Cardiac fibroblast (primary cell): ENCODE measurements around the gene LEMD3.
A peak's percentile ranks its signal among the peaks of the same experiment; 100 is the strongest.

Source experiments
- DNase-seq, 2 donors: peaks; one replicate each; pipeline versions ENCODE4 v3.0.0 to v3.0.0-alpha.2; 2010; ENCODE audit warnings: low read depth in 2 of 2
- H3K4me3 ChIP-seq, 2 donors: replicated peaks in 1 of 2; 1 replicate in 1 of 2; 2 replicates in 1 of 2; pipeline ENCODE4 v1.5.1; 2011; ENCODE audit warnings: low read depth in 2 of 2, low read length in 2 of 2, mild to moderate bottlenecking in 2 of 2, moderate library complexity in 1 of 2
- TF ChIP-seq, protein P1 (sequence below): IDR thresholded peaks from one replicate; pipeline ENCODE4 v1.5.1; 2011; ENCODE audit warnings: low read depth, mild to moderate bottlenecking, low read length, inconsistent platforms

The LEMD3 gene

DNA sequence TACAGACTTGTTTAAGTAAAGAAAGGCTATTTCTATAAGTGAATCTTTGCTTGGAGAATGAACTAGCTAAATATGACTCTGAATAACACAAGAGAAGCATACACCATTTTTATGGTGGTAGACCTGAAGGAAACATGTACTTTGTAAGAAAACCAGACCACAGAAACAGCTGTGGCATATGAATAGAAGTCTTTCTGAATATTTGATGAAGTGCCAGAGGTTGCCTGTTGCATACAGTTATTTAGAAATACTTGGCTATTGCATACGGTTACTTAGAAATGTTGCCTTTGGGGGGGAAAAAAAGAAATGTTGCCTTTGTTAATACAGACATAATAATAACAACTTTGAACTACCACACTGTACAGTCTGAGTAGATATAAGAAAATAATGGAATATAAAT, 16.8 kb upstream of the LEMD3 start:
- DNase-seq = peak; percentile 40 to 48
- TF ChIP-seq, protein P1, sequence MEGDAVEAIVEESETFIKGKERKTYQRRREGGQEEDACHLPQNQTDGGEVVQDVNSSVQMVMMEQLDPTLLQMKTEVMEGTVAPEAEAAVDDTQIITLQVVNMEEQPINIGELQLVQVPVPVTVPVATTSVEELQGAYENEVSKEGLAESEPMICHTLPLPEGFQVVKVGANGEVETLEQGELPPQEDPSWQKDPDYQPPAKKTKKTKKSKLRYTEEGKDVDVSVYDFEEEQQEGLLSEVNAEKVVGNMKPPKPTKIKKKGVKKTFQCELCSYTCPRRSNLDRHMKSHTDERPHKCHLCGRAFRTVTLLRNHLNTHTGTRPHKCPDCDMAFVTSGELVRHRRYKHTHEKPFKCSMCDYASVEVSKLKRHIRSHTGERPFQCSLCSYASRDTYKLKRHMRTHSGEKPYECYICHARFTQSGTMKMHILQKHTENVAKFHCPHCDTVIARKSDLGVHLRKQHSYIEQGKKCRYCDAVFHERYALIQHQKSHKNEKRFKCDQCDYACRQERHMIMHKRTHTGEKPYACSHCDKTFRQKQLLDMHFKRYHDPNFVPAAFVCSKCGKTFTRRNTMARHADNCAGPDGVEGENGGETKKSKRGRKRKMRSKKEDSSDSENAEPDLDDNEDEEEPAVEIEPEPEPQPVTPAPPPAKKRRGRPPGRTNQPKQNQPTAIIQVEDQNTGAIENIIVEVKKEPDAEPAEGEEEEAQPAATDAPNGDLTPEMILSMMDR = no peak
- H3K4me3 ChIP-seq = no peak overlapping the region

DNA sequence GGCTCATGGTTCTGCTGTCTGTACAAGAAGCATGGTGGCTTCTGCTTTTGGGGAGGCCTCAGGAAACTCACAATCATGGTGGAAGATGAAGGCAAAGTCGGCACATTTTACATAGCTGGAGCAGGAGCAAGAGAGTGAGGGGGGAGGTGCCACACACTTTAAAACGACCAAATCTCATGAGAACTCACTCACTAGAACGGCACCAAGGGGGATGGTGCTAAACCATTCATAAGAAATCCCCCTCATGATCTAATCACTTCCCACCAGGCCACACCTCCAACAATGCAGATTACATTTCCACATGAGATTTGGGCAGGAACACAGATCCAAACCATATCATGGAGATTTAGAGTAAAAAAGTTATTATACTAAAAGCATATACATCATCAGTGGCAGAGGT, 13.6 kb upstream of the LEMD3 start:
- no peak for DNase-seq
- TF ChIP-seq, protein P1 = no peak
- no peak overlapping the region for H3K4me3 ChIP-seq

DNA sequence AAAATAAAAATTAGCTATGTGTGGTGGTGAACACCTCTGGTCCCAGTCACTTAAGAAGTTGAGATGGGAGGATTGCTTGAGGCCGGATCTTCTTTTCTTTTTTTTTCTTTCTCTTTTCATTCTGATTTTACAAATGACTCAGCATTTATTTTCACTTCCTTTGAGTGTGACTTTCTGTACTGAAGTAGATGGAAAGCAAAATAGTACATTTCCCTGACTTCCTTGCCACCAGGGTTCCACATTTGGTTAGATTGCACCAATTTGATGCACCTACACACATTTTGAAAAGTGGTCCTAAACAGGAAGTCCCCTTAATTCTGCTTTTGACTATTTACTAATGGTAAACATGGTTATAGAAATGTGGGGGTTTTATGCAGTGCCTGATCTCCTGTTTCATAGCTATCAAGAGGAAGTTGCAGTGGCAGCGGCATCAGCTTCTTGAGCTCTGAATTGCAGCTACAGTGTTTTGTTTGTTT, 13.0 kb upstream of the LEMD3 start:
- peak; percentile 19 to 36 for DNase-seq

DNA sequence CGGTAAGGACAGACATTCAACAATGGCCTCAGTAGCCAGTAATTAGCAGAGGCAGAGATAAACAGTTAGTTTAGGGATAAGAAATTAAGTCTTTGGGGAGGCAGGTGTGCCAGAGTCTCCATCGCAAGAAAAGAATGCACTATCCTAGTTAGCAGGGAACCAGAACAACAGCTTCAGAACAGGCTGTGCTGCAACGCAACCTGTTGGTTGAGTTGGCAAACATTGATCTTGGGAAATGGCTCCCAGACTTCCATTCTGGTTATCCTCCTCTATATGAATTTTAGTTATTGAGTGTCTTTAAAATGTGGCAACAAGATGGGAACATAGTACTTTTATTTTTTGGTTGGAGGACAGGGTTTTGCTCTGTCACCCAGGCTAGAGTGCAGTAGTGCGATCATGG, 12.3 kb upstream of the LEMD3 start:
- H3K4me3 ChIP-seq = no peak overlapping the region
- no peak for DNase-seq
- TF ChIP-seq, protein P1 = no peak

More for the DNA sequence above, 13.0 kb upstream of the LEMD3 start:
- TF ChIP-seq, protein P1 = no peak
- no peak overlapping the region for H3K4me3 ChIP-seq

DNA sequence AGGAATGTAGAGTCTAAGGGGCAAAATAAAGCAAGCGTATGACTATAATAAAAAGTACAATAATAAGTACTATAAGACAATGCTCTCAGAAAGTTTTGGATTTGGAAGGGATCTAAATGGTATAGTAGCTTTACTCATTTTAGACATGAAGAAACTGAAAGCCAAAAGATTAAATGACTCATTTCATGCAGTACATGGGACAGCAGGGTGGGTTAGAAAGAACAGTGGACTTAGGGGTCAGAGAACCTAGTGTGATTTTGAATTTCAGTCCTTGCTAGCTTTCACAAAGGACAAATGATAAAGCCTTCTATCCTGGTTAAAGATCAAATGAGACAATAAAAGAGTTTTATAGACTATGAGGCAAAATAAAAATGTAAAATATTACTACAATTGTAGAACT, 6.8 kb upstream of the LEMD3 start:
- H3K4me3 ChIP-seq = no peak overlapping the region
- DNase-seq = no peak
- TF ChIP-seq, protein P1 = no peak

DNA sequence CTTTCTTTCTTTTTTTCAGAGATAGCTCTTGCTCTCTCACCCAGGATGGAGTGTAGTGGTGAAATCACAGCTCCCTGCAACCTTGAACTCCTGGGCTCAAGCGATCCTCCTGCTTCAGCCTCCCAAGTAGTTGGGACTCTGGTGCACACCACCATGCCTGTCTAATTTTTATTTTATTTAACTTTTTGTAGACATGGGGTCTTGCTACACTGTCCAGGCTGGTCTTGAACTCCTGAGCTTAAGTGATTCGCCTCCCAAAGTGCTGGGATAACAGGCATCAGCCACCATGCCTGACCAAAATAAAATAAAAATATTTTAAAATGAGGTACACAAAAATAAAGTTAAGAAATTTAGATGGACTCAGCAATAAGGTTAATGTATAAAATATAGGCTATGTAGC, 5.1 kb upstream of the LEMD3 start:
- TF ChIP-seq, protein P1 = no peak
- no peak overlapping the region for H3K4me3 ChIP-seq
- no peak for DNase-seq

DNA sequence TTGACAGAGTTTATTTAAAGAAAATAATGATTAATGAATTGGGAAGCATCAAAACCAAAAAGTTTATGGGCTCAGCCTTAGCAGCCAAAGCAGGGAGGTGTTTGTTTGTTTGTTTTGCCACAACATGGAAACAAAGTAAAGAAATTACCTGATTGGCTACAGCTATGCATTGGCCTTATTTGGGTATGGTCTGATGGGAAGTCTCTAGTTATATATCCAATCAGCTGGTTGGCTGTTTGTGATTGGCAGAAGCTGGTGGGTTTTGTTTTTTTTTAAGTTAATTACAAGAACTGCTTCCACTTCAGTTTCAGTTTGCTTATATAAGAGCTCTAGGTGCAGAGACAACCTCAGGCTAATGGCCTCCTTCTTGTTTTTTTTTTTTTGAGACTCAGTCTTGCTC, 4.6 kb upstream of the LEMD3 start:
- no peak overlapping the region for H3K4me3 ChIP-seq
- TF ChIP-seq, protein P1 = no peak
- DNase-seq = no peak
